GM10248 (cell line): Measurements from ENCODE around the gene HIC1.
A peak's percentile ranks its signal among the peaks of the same experiment; 100 is the strongest.

Experiments
- CTCF ChIA-PET: fragments of 300-600 bp; sonication (Branson Sonifier 250); formaldehyde crosslinking; extraction: SDS; loops from one replicate; lab custom pipeline; 2021; ENCODE audit warnings: antibody characterized with exemption; lab: Yijun Ruan, JAX
- POLR2A ChIA-PET: fragments of 350-650 bp; sonication (Branson Sonifier 250); formaldehyde crosslinking; extraction: SDS; loops from one replicate; lab custom pipeline; 2020; ENCODE audit warnings: antibody characterized with exemption; lab: Yijun Ruan, JAX
- DNase-seq: peaks from one replicate; pipeline ENCODE4 v3.0.0; 2012; ENCODE audit errors: extremely low spot score
- CTCF ChIP-seq: IDR thresholded peaks from 2 replicates; pipeline ENCODE4 v1.5.1; 2012; ENCODE audit warnings: mild to moderate bottlenecking, low read depth; ENCODE audit errors: extremely low read depth, missing control alignments, control extremely low read depth

HIC1 gene

GRCh38 chr17:2071455-2072281 lies 16.8 kb downstream of the HIC1 start:
- no peak for TF ChIP-seq CTCF
- ChIA-PET POLR2A (interaction anchor here (0.9 to 1.6 kb wide), 3 partner anchors 12 to 18 kb away, joined by 3 to 4 read pairs (median 3); no protein-coding TSS in a partner anchor), CTCF (interaction anchor here (0.8 to 10.3 kb wide), 11 partner anchors 9 to 180 kb away, joined by 3 to 107 read pairs (median 8); no protein-coding TSS in a partner anchor)
- no peak for DNase-seq

GRCh38 chr17:2074919-2075318 lies 20.0 kb downstream of the HIC1 start:
- no peak for DNase-seq
- no peak for TF ChIP-seq CTCF
- CTCF ChIA-PET: interaction anchor here (1.0 to 6.3 kb wide), 8 partner anchors 10 to 170 kb away, joined by 3 to 99 read pairs (median 16); partner anchors contain the start of gene HIC1
- POLR2A ChIA-PET: interaction anchor here (0.9 to 1.6 kb wide), 3 partner anchors 10 to 185 kb away, joined by 3 to 5 read pairs (median 3); no protein-coding TSS in a partner anchor

GRCh38 chr17:2075336-2076086 lies 20.6 kb downstream of the HIC1 start:
- CTCF ChIA-PET: interaction anchor here (0.7 to 6.3 kb wide), 14 partner anchors 8 to 277 kb away, joined by 3 to 99 read pairs (median 4); partner anchors contain the start of gene HIC1
- peak; percentile 37 for DNase-seq
- no peak for TF ChIP-seq CTCF
- POLR2A ChIA-PET: interaction anchor here (0.9 to 1.6 kb wide), 2 partner anchors 10 to 17 kb away, joined by 3 to 5 read pairs; no protein-coding TSS in a partner anchor

GRCh38 chr17:2076087-2076984 lies 21.4 kb downstream of the HIC1 start:
- DNase-seq: no peak
- no peak for TF ChIP-seq CTCF
- ChIA-PET POLR2A (no interaction called here), CTCF (interaction anchor here (0.7 to 6.3 kb wide), 12 partner anchors 9 to 276 kb away, joined by 3 to 99 read pairs (median 5); partner anchors contain the start of gene HIC1)

GRCh38 chr17:2077040-2077439 lies 22.1 kb downstream of the HIC1 start:
- CTCF ChIA-PET: interaction anchor here (1.0 to 6.3 kb wide), 10 partner anchors 10 to 204 kb away, joined by 3 to 99 read pairs (median 4); partner anchors contain the start of gene HIC1
- POLR2A ChIA-PET: no interaction called here

More at GRCh38 chr17:2077040-2077439, 22.1 kb downstream of the HIC1 start:
- no peak for TF ChIP-seq CTCF
- DNase-seq: no peak
